T-helper 2 cell (primary cell): Measurements from ENCODE around the gene PDK1.
"Not testable (repeated sequence)": the region's sequence is repeated elsewhere in the genome, so short reads cannot be mapped to it uniquely, and the experiment has no call there.

Source experiments
- DNase-seq, 5 experiments: peaks; one replicate each; pipeline versions ENCODE4 v3.0.0 to v3.0.0-alpha.2; 2012 to 2022
- total RNA-seq, 2 donors: gene quantifications; one replicate each; lab custom pipeline; 2026; lab: John Stamatoyannopoulos, UW

The PDK1 gene
- 39.6 to 62.6 reads per million in 2 donors for total RNA-seq

DNA sequence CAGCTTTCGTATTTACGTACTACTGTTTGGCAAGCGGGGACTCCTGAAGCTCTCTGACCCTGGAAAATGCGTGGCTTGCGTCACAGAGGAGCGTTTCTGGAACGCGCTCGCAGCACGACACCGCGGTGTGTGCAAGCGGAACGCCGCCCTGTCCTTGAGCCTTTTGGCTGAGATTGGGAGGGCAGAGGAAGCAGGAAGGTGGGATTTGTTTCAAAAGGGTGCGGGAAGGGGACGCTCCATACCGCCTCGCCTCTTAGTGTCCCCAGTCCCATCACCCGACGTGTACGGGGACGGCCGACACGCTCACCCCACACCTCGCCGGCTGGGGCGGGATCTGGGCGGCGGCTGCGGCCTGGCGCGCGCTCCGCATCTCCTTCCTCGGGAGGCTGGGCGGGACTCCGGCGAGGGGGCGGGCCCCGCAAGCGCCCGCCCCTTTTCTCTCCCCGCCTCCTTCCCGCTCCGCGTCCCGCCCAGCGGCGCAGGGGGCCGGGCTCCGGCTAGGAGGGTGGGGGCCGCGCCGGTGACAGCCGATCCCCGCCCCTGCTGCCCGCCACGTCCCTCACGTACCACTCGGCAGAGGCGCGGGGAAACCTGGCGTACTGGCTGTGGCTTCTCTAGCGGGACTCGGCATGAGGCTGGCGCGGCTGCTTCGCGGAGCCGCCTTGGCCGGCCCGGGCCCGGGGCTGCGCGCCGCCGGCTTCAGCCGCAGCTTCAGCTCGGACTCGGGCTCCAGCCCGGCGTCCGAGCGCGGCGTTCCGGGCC lies at the start of gene PDK1:
PDK1 (plus strand) TSS at position 569 of the 762 bp plus-strand sequence; CDS start at position 630, 61 bp downstream.
- DNase-seq, result peak; percentile 83 to 95 (median 89)

DNA sequence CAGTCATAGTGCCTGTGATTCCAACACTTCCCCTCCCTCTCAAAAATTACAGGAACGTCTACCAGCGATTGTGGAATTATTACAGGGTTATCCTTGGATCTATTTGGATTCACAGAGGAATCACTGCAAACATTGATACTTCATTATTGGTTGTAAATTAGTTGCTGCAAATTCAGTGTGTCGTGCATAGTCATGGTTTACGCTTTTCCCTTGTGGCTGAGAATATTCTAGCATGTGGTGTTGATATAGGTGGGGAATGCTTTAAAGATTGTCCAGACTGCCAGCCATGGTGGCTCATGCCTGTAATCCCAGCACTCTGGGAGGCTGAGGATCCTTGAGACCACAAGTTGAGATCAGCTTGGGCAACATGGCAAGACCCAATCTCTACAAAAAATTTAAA lies 48.7 kb upstream of the PDK1 start:
- DNase-seq, result no peak

DNA sequence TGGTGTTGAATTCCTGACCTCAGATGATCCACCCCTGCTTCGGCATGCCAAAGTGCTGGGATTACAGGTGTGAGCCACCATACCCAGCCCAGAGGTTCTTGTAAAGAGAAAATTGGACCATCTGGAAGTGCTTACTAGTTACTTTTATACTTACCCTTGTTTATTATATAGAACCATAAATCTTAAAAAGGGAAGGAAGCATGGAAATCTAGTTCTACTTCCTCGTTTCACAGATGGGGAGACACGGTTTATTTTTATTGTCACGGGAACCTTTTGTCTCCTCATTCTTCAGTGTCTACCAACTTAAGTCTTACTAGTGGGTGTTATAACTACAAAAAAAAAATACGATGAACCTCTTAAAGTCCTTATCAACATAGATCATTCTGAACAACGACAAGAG lies 45.8 kb upstream of the PDK1 start:
- no peak for DNase-seq

DNA sequence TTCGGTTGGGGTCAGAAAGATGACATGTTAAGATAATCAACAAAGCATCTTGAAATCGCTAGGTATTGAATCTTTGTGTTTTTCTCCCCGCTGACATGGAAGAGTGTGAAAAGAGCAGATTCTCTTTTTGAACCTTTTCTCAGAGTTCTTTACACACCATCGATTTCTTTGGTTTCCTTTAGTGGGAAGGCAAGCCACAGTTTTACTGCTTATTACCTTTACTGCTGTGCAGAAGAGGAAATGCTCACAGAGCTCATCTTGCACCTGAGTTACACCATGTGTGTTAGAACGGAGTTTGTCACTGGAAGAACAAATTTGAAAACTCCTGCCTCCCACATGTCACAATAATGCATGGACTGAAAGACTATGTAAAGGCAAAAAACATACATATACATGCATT lies 45.3 kb upstream of the PDK1 start:
- no peak for DNase-seq

- DNase-seq, result no peak
Measured at GRCh38 chr2:172512810-172513523, 42.9 kb upstream of the PDK1 start.

- DNase-seq, result no peak
Measured at GRCh38 chr2:172513524-172513900, 42.4 kb upstream of the PDK1 start.

DNA sequence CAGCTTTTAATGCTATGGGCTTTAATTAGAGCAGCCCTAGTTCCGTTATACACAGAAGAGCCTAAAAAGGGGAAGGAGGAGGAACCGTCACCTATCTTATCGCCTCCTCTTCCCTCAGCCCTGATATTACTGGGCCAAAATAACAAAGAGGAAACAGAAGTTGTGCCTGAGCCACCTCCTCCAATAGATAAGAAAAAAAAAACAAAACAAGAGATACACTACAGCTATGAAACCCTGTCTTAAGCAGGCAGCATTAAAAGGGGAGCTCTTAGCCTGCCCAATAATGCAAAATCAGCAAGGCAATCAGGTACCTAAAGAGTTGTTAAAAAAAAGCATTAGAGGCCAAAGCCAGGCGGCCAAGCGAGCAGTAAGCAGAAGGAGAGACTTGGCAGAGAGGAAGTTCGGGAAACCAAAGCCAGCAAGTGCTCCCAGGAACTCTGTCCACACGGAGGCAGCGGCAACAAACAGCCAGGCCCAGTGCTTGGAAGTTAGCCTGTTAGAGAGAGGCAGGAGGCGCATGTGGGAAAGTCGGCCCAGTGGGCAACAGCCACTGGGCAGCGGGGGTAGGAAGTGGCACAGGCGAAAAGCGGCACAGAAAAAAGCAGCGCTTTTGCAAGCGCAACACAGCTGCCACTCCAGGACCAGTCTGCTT lies 41.8 kb upstream of the PDK1 start:
- DNase-seq, result no peak

GRCh38 chr2:172516299-172516698 lies 39.6 kb upstream of the PDK1 start:
- no peak for DNase-seq

- no peak for DNase-seq
Measured at GRCh38 chr2:172518995-172519394, 36.9 kb upstream of the PDK1 start.

GRCh38 chr2:172525601-172526000 lies 30.3 kb upstream of the PDK1 start:
- DNase-seq, result no peak

DNA sequence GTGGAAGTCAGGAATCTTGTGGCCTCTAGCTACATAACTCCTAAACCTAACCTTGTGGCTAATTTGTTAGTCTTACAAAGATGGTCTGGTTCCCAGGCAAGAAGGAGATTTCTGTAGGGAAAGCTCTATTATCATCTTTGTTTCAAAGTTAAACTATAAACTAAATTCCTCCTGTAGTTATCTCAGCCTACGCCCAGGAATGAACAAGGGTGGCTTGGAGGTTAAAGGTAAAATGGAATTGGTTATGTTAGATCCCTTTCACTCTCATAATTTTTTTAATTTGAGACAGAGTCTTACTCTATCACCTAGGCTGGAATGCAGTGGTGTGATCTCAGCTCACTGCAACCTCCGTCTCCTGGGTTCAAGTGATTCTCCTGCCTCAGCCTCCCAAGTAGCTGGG lies 24.6 kb upstream of the PDK1 start:
- DNase-seq, result no peak

- not testable (repeated sequence) for DNase-seq
Measured at GRCh38 chr2:172532461-172532860, 23.4 kb upstream of the PDK1 start.

- no peak for DNase-seq
Measured at GRCh38 chr2:172533687-172534086, 22.2 kb upstream of the PDK1 start.

DNA sequence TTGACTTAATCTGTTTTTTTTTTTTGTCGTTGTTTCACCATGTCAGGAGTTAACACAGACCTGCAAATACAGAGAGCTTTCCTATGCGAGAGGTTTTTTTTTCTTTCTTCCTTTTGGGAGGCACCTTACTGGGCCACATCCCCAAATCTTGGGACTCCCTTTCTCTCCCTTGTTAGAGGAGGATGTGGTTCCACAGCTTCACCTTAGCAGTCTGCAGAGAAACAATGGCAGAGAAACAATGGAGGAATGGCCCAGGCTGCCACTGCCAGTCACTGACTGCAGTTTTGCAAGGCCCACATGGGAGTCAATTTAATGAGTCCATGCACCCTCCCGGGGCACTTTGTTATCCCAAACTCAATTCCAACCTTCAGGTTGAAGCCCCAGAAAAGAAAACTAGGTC lies 20.8 kb upstream of the PDK1 start:
- DNase-seq, result no peak

DNA sequence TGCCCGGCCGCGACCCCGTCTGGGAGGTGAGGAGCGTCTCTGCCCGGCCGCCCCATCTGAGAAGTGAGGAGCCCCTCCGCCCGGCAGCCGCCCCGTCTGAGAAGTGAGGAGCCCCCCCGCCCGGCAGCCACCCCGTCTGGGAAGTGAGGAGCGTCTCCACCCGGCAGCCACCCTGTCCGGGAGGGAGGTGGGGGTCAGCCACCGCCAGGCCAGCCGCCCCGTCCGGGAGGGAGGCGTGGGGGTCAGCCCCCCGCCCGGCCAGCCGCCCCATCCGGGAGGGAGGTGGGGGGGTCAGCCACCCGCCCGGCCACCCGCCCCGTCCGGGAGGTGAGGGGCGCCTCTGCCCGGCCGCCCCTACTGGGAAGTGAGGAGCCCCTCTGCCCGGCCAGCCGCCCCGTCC lies 18.0 kb upstream of the PDK1 start:
- not testable (repeated sequence) for DNase-seq

- DNase-seq, result no peak
Measured at GRCh38 chr2:172539767-172540166, 16.1 kb upstream of the PDK1 start.

- no peak for DNase-seq
Measured at GRCh38 chr2:172540421-172540820, 15.5 kb upstream of the PDK1 start.

GRCh38 chr2:172545408-172546075 lies 10.3 kb upstream of the PDK1 start:
- DNase-seq, result no peak

GRCh38 chr2:172549131-172549530 lies 6.8 kb upstream of the PDK1 start:
- DNase-seq, result no peak

GRCh38 chr2:172549802-172550201 lies 6.1 kb upstream of the PDK1 start:
- DNase-seq, result peak in 2 of 5 experiments; percentile 29

- DNase-seq, result no peak
Measured at GRCh38 chr2:172550419-172550818, 5.5 kb upstream of the PDK1 start.

- no peak for DNase-seq
Measured at GRCh38 chr2:172551271-172551670, 4.6 kb upstream of the PDK1 start.
